Peyer's patch (tissue), 4 donors: ENCODE results near the gene GNAZ. TPM values are rescaled to one million over a fixed set of nuclear protein-coding genes. Genes with fewer than 3 reads are reported as not detected.
"Not testable (repeated sequence)": the region's sequence is repeated elsewhere in the genome, so short reads cannot be mapped to it uniquely, and the experiment has no call there.

ENCODE experiments used
- DNase-seq, 3 donors: peaks; one replicate each; pipeline ENCODE4 v3.0.0-alpha.2; 2017 to 2019
- H3K27ac ChIP-seq, 4 donors: fragments of 200-600 bp; sonication (generic); one replicate each; pipeline ENCODE4 v1.5.1; 2016 to 2019
- H3K27me3 ChIP-seq, 2 donors: fragments of 200-600 bp; sonication (generic); one replicate each; pipeline ENCODE4 v1.5.1; 2019
- H3K36me3 ChIP-seq, 3 donors: fragments of 200-600 bp; sonication (generic); one replicate each; pipeline ENCODE4 v1.5.1; 2016 to 2019
- H3K4me1 ChIP-seq, 4 donors: fragments of 200-600 bp; sonication (generic); one replicate each; pipeline ENCODE4 v1.5.1; 2016 to 2019
- H3K4me3 ChIP-seq, 4 donors: fragments of 200-600 bp; sonication (generic); 1 replicate in 3 of 4; 2 replicates in 1 of 4; pipeline ENCODE4 v1.5.1; 2016 to 2019; ENCODE audit warnings: mild to moderate bottlenecking in 1 of 4
- H3K9me3 ChIP-seq, 4 donors: fragments of 200-600 bp; sonication (generic); one replicate each; pipeline ENCODE4 v1.5.1; 2016 to 2019; ENCODE audit warnings: mild to moderate bottlenecking in 1 of 4
- CTCF ChIP-seq, 6 experiments: fragments of 450-650 bp in 4 of 6; fragments of 200-600 bp in 2 of 6; sonication (generic) in 1 of 6; IDR thresholded peaks; one replicate each; pipeline ENCODE4 v1.5.1; 2017 to 2019; ENCODE audit warnings: antibody characterized with exemption in 6 of 6, mild to moderate bottlenecking in 3 of 6, moderate library complexity in 1 of 6
- POLR2A ChIP-seq, 2 donors: fragments of 450-650 bp; IDR thresholded peaks; one replicate each; pipeline ENCODE4 v1.5.1; 2017; ENCODE audit warnings: antibody characterized with exemption in 2 of 2, mild to moderate bottlenecking in 2 of 2, moderate library complexity in 2 of 2
- total RNA-seq, 4 donors: library from RNA; depleted of rRNA; stranded (reverse); fragments of >200 nt; gene quantifications; one replicate each; pipeline ENCODE4 v1.1.0, GENCODE V29; 2016

GNAZ gene
- total RNA-seq, 4 donors from 2014 or later: 0.35 to 3.5 (median 1.9) TPM

- H3K4me1 ChIP-seq: no peaks in the 10 kb centered on the region
- no peak for DNase-seq
- no peaks in the 10 kb centered on the region for H3K27me3 ChIP-seq
- no peak overlapping the region for H3K4me3 ChIP-seq
- no peak for TF ChIP-seq POLR2A (IDR thresholded peaks at IDR 0.05)
- TF ChIP-seq CTCF (IDR thresholded peaks at IDR 0.05): no peak
- H3K36me3 ChIP-seq: no peaks in the 10 kb centered on the region
- H3K9me3 ChIP-seq: no peaks in the 10 kb centered on the region
- no peak overlapping the region for H3K27ac ChIP-seq
Observed at GRCh38 chr22:23038902-23039301, 31.4 kb upstream of the GNAZ start.

- DNase-seq: no peak
- H3K36me3 ChIP-seq: no peaks in the 10 kb centered on the region
- no peak overlapping the region for H3K4me3 ChIP-seq
- no peaks in the 10 kb centered on the region for H3K4me1 ChIP-seq
- H3K27ac ChIP-seq: no peak overlapping the region
- H3K27me3 ChIP-seq: no peaks in the 10 kb centered on the region
- H3K9me3 ChIP-seq: peaks cover 0 to 9% (median 0%) of the 10 kb centered on the region in 4 donors
- TF ChIP-seq POLR2A (IDR thresholded peaks at IDR 0.05) (no peak), CTCF (IDR thresholded peaks at IDR 0.05) (no peak)
Observed at GRCh38 chr22:23042179-23042578, 28.1 kb upstream of the GNAZ start.

GRCh38 chr22:23044570-23044969 is 25.7 kb upstream of the GNAZ start:
- no peaks in the 10 kb centered on the region for H3K27me3 ChIP-seq
- peaks cover 0 to 13% (median 0%) of the 10 kb centered on the region in 4 donors for H3K9me3 ChIP-seq
- no peak for DNase-seq
- no peaks in the 10 kb centered on the region for H3K4me1 ChIP-seq
- H3K36me3 ChIP-seq: no peaks in the 10 kb centered on the region
- H3K27ac ChIP-seq: no peak overlapping the region
- H3K4me3 ChIP-seq: no peak overlapping the region
- TF ChIP-seq CTCF (IDR thresholded peaks at IDR 0.05): no peak
- TF ChIP-seq POLR2A (IDR thresholded peaks at IDR 0.05): no peak

DNA sequence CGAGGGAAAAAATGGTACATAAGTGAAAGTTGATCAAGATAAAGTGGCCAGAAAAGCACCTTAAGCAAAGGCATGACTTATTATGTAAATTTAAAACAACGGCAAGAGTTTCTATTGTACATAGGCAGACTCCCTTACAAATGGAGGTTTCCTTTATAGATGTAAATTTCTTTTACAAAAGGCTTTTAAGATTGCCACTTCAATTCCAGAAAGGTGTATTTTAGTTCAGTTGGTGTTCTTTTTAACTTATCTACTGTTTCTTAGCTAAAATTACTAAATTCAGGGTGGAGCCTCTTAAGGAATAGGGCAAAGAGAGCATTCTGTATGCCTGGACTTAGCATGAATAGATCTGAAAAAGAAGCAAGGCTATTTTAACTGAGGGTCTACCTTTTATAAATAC is 24.9 kb upstream of the GNAZ start:
- no peak overlapping the region for H3K4me3 ChIP-seq
- no peaks in the 10 kb centered on the region for H3K36me3 ChIP-seq
- peaks cover 0 to 13% (median 0%) of the 10 kb centered on the region in 4 donors for H3K9me3 ChIP-seq
- no peak for TF ChIP-seq POLR2A (IDR thresholded peaks at IDR 0.05)
- TF ChIP-seq CTCF (IDR thresholded peaks at IDR 0.05): no peak
- no peak overlapping the region for H3K27ac ChIP-seq
- no peaks in the 10 kb centered on the region for H3K27me3 ChIP-seq
- no peaks in the 10 kb centered on the region for H3K4me1 ChIP-seq
- DNase-seq: no peak

- H3K4me1 ChIP-seq: no peaks in the 10 kb centered on the region
- H3K9me3 ChIP-seq: peaks cover 0 to 13% (median 0%) of the 10 kb centered on the region in 4 donors
- no peak for TF ChIP-seq CTCF (IDR thresholded peaks at IDR 0.05)
- no peak for TF ChIP-seq POLR2A (IDR thresholded peaks at IDR 0.05)
- H3K27ac ChIP-seq: no peak overlapping the region
- H3K36me3 ChIP-seq: no peaks in the 10 kb centered on the region
- H3K4me3 ChIP-seq: no peak overlapping the region
- H3K27me3 ChIP-seq: no peaks in the 10 kb centered on the region
- DNase-seq: no peak
Observed at GRCh38 chr22:23047265-23047664, 23.1 kb upstream of the GNAZ start.

- no peaks in the 10 kb centered on the region for H3K36me3 ChIP-seq
- DNase-seq: peak in 1 of 3 donors; percentile 19
- H3K9me3 ChIP-seq: peaks cover 0 to 13% (median 0%) of the 10 kb centered on the region in 4 donors
- TF ChIP-seq CTCF (IDR thresholded peaks at IDR 0.05) (no peak), POLR2A (IDR thresholded peaks at IDR 0.05) (no peak)
- no peaks in the 10 kb centered on the region for H3K4me1 ChIP-seq
- H3K27ac ChIP-seq: no peak overlapping the region
- H3K27me3 ChIP-seq: no peaks in the 10 kb centered on the region
- no peak overlapping the region for H3K4me3 ChIP-seq
Observed at GRCh38 chr22:23047742-23048141, 22.6 kb upstream of the GNAZ start.

DNA sequence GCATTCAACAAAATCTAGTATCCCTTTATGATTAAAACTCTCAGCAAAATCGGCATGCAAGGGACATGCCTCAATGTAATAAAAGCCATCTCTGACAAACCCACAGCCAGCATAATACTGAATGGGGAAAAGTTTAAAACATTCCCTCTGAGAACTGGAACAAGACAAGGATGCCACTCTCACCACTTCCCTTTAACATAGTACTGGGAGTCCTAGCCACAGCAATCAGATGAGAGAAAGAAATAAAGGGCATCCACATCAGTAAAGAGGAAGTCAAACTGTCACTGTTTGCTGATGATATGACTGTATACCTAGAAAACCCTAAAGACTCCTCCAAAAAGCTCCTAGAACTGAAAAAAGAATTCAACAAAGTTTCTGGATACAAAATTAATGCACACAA is 19.8 kb upstream of the GNAZ start:
- H3K9me3 ChIP-seq: peaks cover 0 to 13% (median 0%) of the 10 kb centered on the region in 4 donors
- not testable (repeated sequence) for H3K4me1 ChIP-seq, H3K36me3 ChIP-seq, DNase-seq, H3K4me3 ChIP-seq, H3K27ac ChIP-seq, H3K27me3 ChIP-seq
